Hematopoietic multipotent progenitor cell treated with erythropoietin and hydrocortisone succinate and interleukin-3 and kit ligand, for 4 days (in vitro differentiated cells): ENCODE data around the gene HHIP.

Experiments
- DNase-seq: peaks from one replicate; pipeline ENCODE4 v3.0.0-alpha.2; 2015

Gene HHIP, protein sequence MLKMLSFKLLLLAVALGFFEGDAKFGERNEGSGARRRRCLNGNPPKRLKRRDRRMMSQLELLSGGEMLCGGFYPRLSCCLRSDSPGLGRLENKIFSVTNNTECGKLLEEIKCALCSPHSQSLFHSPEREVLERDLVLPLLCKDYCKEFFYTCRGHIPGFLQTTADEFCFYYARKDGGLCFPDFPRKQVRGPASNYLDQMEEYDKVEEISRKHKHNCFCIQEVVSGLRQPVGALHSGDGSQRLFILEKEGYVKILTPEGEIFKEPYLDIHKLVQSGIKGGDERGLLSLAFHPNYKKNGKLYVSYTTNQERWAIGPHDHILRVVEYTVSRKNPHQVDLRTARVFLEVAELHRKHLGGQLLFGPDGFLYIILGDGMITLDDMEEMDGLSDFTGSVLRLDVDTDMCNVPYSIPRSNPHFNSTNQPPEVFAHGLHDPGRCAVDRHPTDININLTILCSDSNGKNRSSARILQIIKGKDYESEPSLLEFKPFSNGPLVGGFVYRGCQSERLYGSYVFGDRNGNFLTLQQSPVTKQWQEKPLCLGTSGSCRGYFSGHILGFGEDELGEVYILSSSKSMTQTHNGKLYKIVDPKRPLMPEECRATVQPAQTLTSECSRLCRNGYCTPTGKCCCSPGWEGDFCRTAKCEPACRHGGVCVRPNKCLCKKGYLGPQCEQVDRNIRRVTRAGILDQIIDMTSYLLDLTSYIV

DNA sequence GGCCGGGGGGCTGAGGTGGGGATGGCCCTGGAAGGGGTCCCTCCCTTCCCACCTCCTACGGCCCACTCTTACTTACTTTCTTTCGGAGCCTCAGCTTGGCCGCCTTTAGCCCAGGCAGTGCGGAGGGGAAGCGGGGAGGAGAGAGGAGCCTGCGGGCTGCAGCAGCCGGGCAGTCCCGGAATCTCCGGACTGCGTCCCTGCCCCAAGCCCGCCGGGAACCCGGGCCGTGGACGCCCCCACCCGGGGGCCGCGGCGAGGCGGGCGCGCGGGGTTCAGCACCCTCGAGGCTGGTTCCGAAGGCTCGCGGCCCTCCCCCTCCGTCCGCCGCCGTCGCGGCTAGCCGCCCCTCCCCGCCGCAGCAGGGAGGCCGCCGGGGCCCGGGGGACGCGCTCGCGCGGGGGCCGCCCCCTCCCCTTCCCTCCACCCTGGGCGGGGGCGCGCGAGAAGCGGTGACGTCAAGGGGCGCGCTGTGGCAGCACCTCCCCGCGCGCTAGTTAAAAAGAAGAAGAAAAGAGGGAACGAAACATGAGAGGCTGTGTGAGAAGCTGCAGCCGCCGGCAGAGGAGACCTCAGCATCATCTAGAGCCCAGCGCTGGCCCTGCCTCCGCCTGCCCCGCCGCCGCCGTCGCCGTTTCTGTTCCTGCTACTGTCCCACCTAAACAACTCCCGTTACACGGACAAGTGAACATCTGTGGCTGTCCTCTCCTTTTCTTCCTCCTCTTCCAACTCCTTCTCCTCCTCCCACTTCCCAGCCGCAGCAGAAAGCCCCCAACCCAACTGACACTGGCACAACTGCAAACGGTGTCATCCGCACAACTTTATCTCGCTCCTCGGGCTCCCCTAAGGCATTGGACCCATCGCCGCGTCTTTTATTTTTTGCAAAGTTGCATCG lies at the start of gene HHIP:
Gene HHIP (plus strand): TSS at position 526 of the 892 bp plus-strand sequence. CDS start 520 bp downstream, outside the sequence.
- peak; percentile 76 for DNase-seq

DNA sequence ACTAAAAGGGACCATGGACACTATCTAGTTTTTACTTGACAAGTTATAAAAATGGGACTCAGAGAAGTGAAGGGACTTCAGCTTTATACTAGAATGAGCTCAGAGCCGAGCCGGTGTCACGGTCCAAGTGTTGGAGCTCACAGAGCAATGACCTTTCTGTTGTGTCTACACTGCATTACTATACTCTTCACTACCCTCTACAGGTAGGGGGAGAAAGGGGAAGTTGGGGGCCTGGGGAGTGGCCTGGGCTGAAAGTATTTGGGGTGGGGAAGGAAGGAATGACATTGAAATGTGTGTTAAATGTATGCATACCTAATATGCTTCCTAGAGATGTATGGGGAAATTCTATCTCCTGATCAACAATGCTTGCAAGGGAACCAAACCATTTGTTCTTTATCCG lies 48.8 kb upstream of the HHIP start:
- no peak for DNase-seq

DNA sequence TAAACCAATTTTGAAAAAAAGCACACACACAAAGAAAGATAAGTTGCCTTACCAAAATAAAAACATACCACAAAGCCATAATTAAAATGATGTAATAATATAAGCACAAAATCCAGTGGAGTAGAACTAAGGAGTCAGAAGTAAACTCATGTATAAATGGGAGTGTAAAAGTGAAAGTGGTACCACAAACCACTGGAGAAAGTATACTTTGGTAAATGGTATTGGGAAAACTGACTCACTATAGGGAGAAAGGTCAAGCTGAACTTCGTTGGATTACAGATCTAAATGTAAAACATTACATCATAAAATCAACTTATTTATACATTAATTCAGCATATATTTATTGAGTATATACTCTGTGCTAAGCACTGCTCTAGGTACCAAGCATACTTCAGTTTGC lies 46.3 kb upstream of the HHIP start:
- no peak for DNase-seq

DNA sequence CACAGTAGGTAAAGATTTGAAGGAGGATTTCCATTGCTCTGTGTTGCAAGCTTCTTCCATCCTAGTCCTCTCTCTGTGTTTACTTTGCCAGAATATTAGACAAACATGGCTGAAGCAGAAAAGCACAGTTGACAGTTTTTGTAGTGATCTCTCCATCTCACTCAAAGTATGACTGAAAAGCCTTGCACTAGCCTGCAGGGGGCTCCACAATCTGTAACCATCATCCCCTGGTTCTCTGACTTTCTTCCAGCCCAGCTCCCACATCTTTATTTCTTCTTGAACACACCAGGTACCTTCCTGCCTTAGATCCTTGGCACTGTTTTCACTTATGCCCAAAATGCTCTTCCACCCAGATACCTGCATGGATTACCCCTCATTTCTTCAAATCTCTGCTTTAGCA lies 34.1 kb upstream of the HHIP start:
- DNase-seq, result peak; percentile 41

DNA sequence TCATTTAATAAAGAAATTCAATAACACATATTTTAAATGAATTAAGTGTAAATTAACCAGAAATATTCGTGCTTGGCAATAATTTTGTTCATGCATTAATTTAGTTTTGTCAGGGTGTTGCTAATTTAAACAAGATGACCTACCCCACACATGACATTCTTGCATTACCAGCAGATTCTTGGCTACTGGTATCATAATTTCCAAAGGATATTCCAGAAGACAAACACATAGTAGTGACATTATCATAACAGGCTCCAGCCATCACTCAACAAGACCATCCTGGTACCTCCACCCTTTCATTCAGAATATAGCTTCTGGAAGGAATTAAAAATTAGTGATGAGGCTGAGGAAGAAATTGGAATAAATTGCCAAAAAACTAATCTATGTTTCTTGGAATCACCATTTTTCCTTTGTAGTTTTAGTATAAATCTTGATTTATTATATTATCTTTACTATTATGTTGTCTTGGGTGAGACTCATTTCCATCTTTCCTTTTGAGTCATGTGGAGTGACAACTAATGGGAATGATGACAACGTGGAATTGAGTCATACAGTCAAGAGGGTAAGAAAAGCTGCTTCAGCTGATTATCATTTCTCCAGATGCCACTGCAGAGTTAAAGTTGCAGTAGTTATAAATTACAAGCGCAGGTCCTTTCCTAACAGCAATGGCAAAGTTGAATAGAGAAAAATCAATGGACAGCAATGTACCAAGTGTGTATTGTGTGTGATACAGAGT lies 30.9 kb upstream of the HHIP start:
- no peak for DNase-seq

DNA sequence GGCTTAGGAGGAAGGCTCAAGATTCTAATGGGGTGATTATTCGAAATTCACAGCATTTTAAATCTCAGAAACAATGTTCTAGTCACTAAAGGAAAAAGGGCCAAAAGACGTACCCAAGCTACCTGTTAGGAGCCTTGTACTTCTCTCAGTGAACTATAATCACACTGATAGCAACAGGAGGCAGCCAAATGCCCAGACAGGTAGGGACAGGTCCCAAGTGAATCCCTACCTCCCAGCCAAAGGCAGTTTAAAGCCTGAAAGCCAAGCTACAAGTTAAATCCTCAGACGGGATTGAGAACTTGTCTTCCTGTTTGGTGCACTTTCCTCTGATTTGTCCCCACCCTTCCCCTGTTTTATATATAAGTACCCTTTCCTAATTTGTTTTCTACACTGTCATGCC lies 24.3 kb upstream of the HHIP start:
- DNase-seq, result no peak

DNA sequence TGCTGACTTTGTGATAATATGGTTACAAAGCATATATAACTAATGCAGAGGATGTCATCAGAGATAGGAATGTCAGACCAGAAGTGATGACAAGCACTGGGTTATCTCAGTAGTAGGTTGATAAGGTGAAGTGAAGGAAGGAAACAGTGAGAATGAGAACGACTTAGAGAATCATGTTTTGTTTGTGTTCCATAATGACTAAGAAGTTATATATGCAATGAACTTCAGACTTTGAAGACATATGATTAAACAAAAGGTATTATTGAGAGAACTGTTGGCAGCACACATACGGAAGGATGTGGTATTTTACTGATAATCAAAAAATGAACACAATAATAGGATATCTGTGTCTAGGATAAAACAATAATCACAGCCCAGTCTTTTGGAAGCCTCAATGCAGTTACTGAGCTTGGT lies 18.3 kb upstream of the HHIP start:
- no peak for DNase-seq

DNA sequence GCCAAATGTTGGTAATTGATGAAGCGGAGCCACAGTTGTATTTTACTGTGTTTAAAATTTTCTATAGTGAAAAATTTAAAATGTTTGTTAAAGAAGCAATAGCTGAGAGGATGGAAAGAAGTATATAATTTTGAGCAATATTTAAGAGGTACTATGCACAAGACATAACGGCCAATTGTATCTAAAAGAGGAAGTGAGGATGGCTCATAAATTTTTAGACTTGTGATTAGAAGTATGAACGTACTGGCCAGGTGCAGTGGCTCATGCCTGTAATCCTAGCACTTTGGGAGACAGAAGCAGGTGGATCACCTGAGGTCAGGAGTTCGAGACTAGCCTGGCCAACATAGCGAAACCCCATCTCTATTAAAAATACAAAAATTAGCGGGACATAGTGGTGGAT lies 12.7 kb upstream of the HHIP start:
- peak; percentile 29 for DNase-seq

DNA sequence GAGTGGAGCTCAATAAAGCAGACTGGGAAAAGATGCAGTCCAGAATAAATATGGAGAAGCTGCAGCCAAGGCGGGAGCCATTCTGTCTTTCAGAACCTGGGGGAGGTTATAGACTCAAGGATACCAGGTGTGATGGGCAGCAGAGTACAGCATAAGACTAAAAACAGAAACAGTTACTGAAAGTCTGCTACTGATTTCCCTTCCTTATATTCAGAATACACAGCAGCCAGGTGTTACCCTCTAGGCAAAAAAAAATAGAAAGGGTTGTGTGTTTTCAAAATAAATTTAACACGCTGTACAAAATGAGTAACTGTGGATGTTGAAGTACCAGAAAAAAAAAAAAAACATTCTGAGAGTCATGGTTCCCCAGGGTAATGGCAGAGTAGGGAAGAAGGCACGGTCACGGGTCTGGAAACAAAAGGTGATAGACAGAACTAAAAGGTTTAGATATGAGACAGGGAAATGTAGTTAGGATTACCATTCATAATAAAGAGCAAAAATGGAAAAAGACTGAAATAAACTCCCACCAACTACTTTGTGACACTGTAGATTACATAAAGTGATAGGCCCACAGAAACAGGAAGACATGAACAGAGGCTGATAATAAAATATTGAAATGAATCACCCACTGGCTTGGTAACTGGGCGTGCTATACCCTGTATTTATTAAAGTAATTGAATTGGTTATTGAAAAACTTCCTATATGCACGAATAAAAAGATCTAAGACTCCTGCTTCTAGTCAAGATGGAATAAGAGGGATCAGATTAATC lies 10.8 kb upstream of the HHIP start:
- peak; percentile 40 for DNase-seq

DNA sequence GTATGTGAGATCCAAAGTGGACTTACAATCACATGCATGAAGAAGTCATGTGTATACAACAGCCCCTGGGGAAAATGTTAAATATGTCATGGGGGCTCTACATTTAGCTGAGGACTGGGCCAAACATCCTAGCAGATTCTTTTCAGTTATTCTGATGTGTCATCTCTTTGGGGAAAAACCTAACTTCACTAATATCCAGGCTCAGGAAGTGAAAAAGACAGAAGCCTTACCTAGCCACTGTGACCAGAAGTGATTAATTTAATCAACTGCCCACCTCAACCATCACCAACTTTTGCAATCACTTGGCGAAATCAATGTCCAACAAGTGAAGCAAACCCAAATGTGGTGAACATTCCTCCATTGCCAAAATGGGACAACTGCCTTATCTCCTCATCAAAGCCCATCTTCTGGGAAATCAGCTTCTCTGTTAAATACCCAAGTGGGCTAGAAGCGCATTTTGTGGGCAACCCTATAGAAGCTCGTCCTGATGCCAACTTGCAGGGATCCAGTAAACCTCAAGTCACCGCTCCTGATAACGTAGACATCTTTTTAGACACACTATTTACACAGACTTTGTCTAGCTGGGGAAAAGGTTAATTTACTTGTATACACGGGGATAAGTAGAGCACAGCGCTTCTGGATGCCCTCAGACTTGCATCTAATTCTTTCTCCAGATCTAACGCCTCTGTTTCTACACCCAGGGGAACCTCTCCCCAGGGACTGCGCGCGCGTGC lies 1.4 kb upstream of the HHIP start:
- DNase-seq, result no peak

DNA sequence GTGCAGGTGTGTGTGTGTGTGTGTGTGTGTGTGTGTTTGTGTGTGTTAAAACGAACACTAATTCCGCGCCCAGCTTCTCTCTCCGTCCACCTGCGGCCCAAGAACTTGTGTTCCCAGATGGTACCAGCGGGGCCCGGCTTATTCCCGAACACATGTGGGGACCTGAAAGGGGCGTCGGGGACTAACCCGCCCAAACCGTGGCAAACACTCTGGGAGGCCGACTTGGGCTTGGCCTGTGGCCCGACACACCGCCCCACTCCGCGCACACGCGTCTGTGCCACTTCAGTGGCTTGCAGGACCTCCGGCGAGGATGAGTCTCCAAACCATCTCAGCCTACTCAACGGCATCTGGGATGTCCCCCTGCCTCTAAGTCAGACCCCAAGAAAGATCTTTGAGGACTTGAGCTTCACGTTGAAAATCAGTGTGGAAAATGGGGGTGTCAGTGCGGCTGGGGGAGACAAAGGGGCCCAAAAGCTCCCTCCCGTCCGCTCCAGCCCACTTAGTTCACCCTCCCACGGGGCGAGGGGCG lies 790 bp upstream of the HHIP start:
- DNase-seq, result no peak

DNA sequence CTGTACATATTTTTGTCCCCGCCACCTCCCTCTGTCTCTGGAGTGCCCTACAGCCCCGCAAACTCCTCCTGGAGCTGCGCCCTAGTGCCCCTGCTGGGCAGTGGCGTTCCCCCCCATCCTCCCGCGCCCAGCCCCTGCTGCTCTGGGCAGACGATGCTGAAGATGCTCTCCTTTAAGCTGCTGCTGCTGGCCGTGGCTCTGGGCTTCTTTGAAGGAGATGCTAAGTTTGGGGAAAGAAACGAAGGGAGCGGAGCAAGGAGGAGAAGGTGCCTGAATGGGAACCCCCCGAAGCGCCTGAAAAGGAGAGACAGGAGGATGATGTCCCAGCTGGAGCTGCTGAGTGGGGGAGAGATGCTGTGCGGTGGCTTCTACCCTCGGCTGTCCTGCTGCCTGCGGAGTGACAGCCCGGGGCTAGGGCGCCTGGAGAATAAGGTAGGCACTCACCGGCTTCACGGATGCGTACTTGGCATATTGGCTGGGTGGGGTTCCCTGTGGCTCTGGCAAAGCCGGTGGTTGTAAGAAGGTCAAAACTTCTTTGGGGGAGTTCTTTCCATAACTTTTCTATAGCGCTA lies 653 bp downstream of the HHIP start:
- DNase-seq, result peak; percentile 56

DNA sequence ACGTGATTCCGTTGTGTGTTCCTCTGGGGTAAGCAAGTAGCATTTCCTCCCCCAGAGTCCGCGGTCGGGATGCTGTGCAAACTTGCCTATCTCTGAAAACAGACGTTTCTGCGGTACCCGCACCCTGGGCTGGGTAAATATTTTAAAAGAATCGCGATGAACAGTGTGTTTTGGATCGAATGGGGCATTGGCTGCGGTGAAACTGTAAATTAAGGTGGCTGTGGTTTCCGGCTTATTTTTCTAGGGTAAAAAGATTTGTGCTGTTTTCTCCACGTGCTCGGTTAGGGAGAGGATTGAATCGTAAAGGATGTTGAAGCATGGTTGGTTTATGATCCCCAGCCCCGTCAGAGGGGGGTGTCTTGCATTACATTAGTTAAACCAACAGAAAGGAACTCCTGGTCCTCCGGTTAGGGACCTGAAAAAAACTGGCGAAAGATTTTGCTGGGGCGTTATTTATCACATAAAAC lies 1.2 kb downstream of the HHIP start:
- DNase-seq, result peak; percentile 93

DNA sequence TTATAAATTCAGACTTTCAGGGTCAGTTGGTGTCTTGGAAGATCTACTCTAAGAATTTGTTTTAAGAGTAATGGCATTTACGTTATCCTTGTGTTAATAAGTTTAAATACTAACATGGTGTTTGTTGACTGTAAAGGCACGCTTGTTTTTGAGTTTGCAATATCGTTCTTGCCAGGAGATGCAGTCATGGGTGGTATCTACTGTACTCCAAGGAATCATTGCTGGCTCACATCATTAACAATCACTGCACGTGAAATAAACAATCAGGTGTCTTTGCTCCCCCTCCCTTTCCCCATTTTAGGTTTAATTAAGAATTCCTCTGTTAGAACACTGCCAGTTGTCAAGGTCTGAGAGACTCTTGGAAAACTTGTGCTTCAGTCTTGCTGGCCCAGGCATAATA lies 1.6 kb downstream of the HHIP start:
- DNase-seq, result no peak

DNA sequence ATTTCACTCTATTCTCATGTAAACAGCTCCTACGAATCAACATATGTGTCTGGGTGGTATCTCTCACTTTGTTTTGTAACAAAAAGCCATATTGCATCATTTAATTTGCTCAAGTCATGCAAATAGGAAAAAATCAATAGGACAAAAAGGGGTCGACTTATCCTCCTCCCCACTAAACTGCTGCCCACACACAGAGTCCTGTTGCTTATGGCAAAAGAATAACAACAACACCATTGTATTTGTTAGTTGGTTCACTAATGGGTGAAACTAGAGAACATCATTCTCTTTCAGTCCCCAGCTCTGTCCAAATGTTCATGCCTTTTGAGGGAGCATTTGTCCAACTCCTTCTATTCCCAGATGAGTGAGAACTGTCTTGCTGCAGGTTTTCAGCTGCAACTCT lies 2.1 kb downstream of the HHIP start:
- DNase-seq, result no peak

DNA sequence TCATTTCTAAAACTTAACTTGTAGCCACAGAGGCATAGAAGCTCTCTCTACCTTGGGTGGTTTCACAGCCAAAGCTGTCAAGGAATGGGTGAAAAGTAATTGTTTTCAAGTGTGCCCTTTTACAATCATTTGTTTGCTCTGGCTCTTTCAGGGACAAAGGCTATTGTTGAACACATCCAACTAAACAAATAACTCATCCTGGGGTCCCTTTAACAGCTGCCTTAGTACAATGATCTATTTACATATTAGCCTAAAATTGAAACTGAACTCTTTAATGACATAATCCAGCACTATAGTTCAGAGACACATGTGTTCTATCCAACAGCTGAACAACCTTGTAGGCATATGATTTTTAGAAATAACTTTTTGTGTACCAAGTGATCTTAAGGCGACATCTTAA lies 3.7 kb downstream of the HHIP start:
- DNase-seq, result no peak

DNA sequence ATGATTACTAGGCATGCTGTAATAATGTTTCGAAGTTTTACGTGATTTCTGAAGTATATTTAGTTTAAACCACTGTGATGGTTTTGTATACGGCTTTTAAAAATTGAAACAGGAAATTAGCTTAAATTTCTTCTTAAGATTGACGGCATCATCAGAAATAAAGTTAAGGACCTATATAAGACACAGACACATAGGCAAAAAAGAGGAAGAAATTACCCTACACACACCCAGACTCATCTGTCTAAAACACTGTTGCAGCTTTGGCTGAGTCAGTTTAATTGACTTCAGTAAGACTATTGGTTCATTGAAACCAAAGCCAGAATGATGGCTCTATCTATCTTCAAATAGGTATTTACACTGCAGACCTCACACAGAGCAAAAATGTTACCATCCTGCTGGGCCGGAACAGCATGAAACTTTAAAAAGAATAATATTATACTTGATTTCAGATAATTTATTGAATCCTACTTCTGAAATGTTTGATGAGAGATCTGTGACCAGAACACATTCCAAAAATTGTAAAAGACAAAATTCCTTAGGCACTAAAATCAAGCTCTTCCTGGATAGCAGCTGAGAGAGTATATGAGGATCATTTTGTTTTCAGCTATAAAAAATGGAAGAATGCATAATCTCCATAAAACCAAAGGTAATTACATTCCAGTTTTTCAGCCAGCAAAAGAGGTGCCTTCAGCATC lies 4.5 kb downstream of the HHIP start:
- DNase-seq, result no peak

DNA sequence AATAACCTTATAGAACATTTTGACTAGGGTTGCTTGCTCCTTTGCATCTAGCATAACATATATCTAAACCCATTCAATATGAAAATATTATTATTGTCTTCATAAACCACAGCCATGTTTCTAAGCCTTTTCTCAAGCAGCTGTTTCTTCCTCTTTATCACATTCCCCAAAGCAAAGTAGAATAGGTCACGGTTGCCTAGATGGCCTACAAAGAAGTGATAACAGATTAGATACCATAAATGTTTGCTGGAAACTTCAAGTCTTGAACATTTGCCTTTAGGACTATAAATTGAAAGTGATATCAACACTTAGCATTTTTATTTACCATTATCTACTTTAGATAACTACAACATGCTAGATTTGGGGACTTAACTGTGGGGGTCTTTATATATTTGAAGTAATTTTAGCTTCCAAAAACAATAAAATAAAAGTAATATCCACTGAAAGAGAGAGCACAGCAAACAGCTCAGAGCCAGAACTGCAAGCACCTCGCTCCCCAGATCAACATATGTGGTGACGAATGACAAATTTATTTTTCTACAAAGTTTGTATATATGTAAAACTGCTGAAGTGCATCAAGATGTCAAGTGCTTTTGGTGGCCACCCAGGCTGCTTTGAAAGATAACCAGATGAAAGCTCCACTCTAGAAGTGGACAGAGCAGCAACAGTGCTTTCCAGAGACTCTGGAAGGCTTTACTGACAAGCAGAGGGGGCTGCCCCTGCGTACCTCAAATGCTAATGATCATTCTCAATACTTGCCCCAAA lies 8.0 kb downstream of the HHIP start:
- DNase-seq, result no peak

DNA sequence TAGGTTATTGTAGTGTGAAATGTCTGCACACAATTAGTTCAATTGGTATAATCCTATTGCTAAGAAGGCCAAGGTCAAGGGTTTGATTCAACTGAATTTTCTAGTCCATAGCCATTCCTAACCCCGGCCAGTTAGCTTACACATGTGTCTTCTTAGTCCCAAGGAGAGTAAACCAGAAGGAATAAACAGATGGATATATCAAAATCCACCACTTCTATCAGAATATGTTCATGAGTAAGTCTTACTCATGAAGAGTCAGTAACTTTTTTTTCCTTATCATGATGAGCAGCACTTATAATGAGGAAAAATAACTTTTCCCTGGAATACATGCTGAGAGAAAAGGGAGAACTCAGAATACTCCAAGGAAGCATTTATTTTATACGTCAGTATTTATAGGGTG lies 9.5 kb downstream of the HHIP start:
- DNase-seq, result no peak
